ELR (cell line): Measurements from ENCODE around the gene KIAA0825.

ENCODE experiments used
- DNase-seq: peaks from one replicate; pipeline ENCODE4 v3.0.0-alpha.2; 2015; ENCODE audit warnings: low read depth

KIAA0825 gene

GRCh38 chr5:94440015-94440414, 178.4 kb downstream of the KIAA0825 start:
- DNase-seq, result no peak

GRCh38 chr5:94433397-94434163, 184.8 kb downstream of the KIAA0825 start:
- DNase-seq, result peak; percentile 26

- DNase-seq, result no peak
These were observed 185.9 kb downstream of the KIAA0825 start for GRCh38 chr5:94432499-94432898.

GRCh38 chr5:94431696-94432095, 186.7 kb downstream of the KIAA0825 start:
- DNase-seq, result no peak

GRCh38 chr5:94429566-94429965, 188.8 kb downstream of the KIAA0825 start:
- no peak for DNase-seq

GRCh38 chr5:94425396-94425795, 193.0 kb downstream of the KIAA0825 start:
- no peak for DNase-seq

- no peak for DNase-seq
These were observed 195.0 kb downstream of the KIAA0825 start for GRCh38 chr5:94423411-94423810.

- peak; percentile 50 for DNase-seq
These were observed 195.6 kb downstream of the KIAA0825 start for GRCh38 chr5:94422812-94423211.

- DNase-seq, result no peak
These were observed 197.5 kb downstream of the KIAA0825 start for GRCh38 chr5:94420885-94421284.

GRCh38 chr5:94415798-94416197, 202.6 kb downstream of the KIAA0825 start:
- no peak for DNase-seq

GRCh38 chr5:94409440-94409839, 209.0 kb downstream of the KIAA0825 start:
- DNase-seq, result no peak

- DNase-seq, result peak; percentile 8
These were observed 211.4 kb downstream of the KIAA0825 start for GRCh38 chr5:94407023-94407422.

- no peak for DNase-seq
These were observed 214.9 kb downstream of the KIAA0825 start for GRCh38 chr5:94403483-94403882.

- DNase-seq, result no peak
These were observed 216.3 kb downstream of the KIAA0825 start for GRCh38 chr5:94402096-94402495.

- no peak for DNase-seq
These were observed 220.9 kb downstream of the KIAA0825 start for GRCh38 chr5:94397508-94397907.

GRCh38 chr5:94396687-94397086, 221.7 kb downstream of the KIAA0825 start:
- no peak for DNase-seq

- DNase-seq, result no peak
These were observed 222.9 kb downstream of the KIAA0825 start for GRCh38 chr5:94395468-94395867.

GRCh38 chr5:94391996-94392395, 226.4 kb downstream of the KIAA0825 start:
- no peak for DNase-seq

GRCh38 chr5:94389515-94389899, 228.9 kb downstream of the KIAA0825 start:
- DNase-seq, result no peak

GRCh38 chr5:94388773-94389514, 229.5 kb downstream of the KIAA0825 start:
- no peak for DNase-seq

GRCh38 chr5:94385767-94386166, 232.6 kb downstream of the KIAA0825 start:
- DNase-seq, result no peak

GRCh38 chr5:94378062-94378461, 240.3 kb downstream of the KIAA0825 start:
- no peak for DNase-seq

- DNase-seq, result peak; percentile 29
These were observed 241.6 kb downstream of the KIAA0825 start for GRCh38 chr5:94376672-94377345.
